HEK293 (cell line): ENCODE measurements around the gene MRTFA.

ENCODE experiments used
- GFI1B ChIP-seq: fragments of 450-650 bp; formaldehyde crosslinking; IDR thresholded peaks from 2 replicates; pipeline ENCODE4 v1.5.1; 2016; ENCODE audit warnings: missing biosample characterization, missing genetic modification characterization
- OSR2 ChIP-seq: fragments of 450-650 bp; formaldehyde crosslinking; IDR thresholded peaks from 2 replicates; pipeline ENCODE4 v1.5.1; 2016; ENCODE audit warnings: missing biosample characterization, missing genetic modification characterization
- ZBTB21 ChIP-seq: fragments of 450-650 bp; formaldehyde crosslinking; IDR thresholded peaks from 2 replicates; pipeline ENCODE4 v1.5.1; 2017; ENCODE audit warnings: missing biosample characterization, missing genetic modification characterization
- ZFP41 ChIP-seq: fragments of 450-650 bp; formaldehyde crosslinking; IDR thresholded peaks from 2 replicates; pipeline ENCODE4 v1.5.1; 2016; ENCODE audit warnings: missing biosample characterization, missing genetic modification characterization, borderline replicate concordance
- ZNF274 ChIP-seq, 2 experiments: fragments of 200-500 bp in 1 of 2; fragments of 450-650 bp in 1 of 2; sonication (Bioruptor generic) in 1 of 2; formaldehyde crosslinking in 1 of 2; IDR thresholded peaks; 2 replicates each; pipeline versions ENCODE4 v1.5.1 to v1.6.1; 2014 to 2016; ENCODE audit warnings: borderline replicate concordance in 1 of 2, inconsistent platforms in 1 of 2, low read length in 1 of 2, missing biosample characterization in 1 of 2, missing genetic modification characterization in 1 of 2
- ZNF354C ChIP-seq: fragments of 450-650 bp; formaldehyde crosslinking; IDR thresholded peaks from 2 replicates; pipeline ENCODE4 v1.5.1; 2016; ENCODE audit warnings: missing biosample characterization, missing genetic modification characterization, low read depth, borderline replicate concordance
- TF ChIP-seq, protein P1 (sequence below): fragments of 450-650 bp; formaldehyde crosslinking; IDR thresholded peaks from 2 replicates; pipeline ENCODE4 v1.5.1; 2016; ENCODE audit warnings: missing biosample characterization, missing genetic modification characterization
- TF ChIP-seq, protein P2 (sequence below): fragments of 450-650 bp; formaldehyde crosslinking; IDR thresholded peaks from 2 replicates; pipeline ENCODE4 v1.5.1; 2017; ENCODE audit warnings: missing biosample characterization, missing genetic modification characterization
- TF ChIP-seq, protein P3 (sequence below): fragments of 450-650 bp; formaldehyde crosslinking; IDR thresholded peaks from 2 replicates; pipeline ENCODE4 v1.5.1; 2016; ENCODE audit warnings: missing biosample characterization, missing genetic modification characterization

DNA sequence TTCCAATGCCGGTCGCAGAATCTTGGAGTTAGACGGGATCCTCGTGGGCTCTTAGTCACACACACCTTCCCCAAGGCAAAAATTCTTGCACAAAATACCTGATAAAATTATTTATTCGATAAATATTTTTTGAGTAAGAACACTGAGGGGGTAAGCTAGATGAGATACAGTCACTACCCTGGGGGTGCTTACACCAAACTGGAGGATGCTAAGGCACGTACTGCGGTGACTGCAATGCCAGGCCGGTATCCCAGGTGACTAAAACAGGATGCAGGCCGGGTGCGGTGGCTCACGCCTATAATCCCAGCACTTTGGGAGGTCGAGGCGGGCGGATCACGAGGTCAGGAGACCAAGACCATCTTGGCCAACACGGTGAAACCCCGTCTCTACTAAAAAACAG is 1.7 kb upstream of the MRTFA start:
- TF ChIP-seq GFI1B (tag by site-specific recombination) (no peak), OSR2 (tag by site-specific recombination) (no peak), ZNF354C (no peak), ZBTB21 (tag by site-specific recombination) (no peak), ZNF274 (IDR thresholded peaks at IDR 0.05; ENCODE audit: low read length) (no peak), ZNF274 (tag by site-specific recombination; IDR thresholded peaks at IDR 0.05; ENCODE audit: borderline replicate concordance) (no peak), ZFP41 (no peak)
- TF ChIP-seq, protein P1, sequence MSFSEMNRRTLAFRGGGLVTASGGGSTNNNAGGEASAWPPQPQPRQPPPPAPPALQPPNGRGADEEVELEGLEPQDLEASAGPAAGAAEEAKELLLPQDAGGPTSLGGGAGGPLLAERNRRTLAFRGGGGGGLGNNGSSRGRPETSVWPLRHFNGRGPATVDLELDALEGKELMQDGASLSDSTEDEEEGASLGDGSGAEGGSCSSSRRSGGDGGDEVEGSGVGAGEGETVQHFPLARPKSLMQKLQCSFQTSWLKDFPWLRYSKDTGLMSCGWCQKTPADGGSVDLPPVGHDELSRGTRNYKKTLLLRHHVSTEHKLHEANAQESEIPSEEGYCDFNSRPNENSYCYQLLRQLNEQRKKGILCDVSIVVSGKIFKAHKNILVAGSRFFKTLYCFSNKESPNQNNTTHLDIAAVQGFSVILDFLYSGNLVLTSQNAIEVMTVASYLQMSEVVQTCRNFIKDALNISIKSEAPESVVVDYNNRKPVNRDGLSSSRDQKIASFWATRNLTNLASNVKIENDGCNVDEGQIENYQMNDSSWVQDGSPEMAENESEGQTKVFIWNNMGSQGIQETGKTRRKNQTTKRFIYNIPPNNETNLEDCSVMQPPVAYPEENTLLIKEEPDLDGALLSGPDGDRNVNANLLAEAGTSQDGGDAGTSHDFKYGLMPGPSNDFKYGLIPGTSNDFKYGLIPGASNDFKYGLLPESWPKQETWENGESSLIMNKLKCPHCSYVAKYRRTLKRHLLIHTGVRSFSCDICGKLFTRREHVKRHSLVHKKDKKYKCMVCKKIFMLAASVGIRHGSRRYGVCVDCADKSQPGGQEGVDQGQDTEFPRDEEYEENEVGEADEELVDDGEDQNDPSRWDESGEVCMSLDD (tag by site-specific recombination), result no peak
- TF ChIP-seq, protein P2, sequence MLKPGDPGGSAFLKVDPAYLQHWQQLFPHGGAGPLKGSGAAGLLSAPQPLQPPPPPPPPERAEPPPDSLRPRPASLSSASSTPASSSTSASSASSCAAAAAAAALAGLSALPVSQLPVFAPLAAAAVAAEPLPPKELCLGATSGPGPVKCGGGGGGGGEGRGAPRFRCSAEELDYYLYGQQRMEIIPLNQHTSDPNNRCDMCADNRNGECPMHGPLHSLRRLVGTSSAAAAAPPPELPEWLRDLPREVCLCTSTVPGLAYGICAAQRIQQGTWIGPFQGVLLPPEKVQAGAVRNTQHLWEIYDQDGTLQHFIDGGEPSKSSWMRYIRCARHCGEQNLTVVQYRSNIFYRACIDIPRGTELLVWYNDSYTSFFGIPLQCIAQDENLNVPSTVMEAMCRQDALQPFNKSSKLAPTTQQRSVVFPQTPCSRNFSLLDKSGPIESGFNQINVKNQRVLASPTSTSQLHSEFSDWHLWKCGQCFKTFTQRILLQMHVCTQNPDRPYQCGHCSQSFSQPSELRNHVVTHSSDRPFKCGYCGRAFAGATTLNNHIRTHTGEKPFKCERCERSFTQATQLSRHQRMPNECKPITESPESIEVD, result no peak
- TF ChIP-seq, protein P3, sequence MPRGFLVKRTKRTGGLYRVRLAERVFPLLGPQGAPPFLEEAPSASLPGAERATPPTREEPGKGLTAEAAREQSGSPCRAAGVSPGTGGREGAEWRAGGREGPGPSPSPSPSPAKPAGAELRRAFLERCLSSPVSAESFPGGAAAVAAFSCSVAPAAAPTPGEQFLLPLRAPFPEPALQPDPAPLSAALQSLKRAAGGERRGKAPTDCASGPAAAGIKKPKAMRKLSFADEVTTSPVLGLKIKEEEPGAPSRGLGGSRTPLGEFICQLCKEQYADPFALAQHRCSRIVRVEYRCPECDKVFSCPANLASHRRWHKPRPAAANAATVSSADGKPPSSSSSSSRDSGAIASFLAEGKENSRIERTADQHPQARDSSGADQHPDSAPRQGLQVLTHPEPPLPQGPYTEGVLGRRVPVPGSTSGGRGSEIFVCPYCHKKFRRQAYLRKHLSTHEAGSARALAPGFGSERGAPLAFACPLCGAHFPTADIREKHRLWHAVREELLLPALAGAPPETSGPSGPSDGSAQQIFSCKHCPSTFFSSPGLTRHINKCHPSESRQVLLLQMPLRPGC (tag by site-specific recombination), result no peak
